HepG2 (cell line): ENCODE measurements around the gene CA11. TPM values are rescaled to one million over a fixed set of nuclear protein-coding genes. Genes with fewer than 3 reads are reported as not detected.

Experiments used
- AHR ChIP-seq: IDR thresholded peaks from 2 replicates; pipeline ENCODE4 v1.6.1; 2018; ENCODE audit warnings: missing genetic modification reagents, missing compliant biosample characterization
- BRCA1 ChIP-seq: sonication (generic); formaldehyde crosslinking; IDR thresholded peaks from 2 replicates; pipeline ENCODE4 v1.4.0; 2020; ENCODE audit warnings: missing genetic modification reagents
- DRAP1 ChIP-seq: IDR thresholded peaks from 2 replicates; pipeline ENCODE4 v1.6.1; 2016; ENCODE audit warnings: missing genetic modification reagents, missing compliant biosample characterization
- HNRNPK ChIP-seq: fragments of 200-400 bp; formaldehyde crosslinking; IDR thresholded peaks from 2 replicates; pipeline ENCODE4 v1.6.1; 2018; ENCODE audit warnings: low read length, low read depth, moderate library complexity, mild to moderate bottlenecking; ENCODE audit not compliant: poor library complexity, severe bottlenecking
- MYC ChIP-seq: sonication (generic); formaldehyde crosslinking; IDR thresholded peaks from 2 replicates; pipeline ENCODE4 v1.9.0; 2021; ENCODE audit warnings: missing genetic modification reagents, borderline replicate concordance
- NCOA5 ChIP-seq: sonication (generic); formaldehyde crosslinking; IDR thresholded peaks from 2 replicates; pipeline ENCODE4 v1.4.0; 2020; ENCODE audit warnings: missing genetic modification reagents
- NKX3-1 ChIP-seq: sonication (generic); formaldehyde crosslinking; IDR thresholded peaks from 2 replicates; pipeline ENCODE4 v1.5.0; 2020; ENCODE audit warnings: missing genetic modification reagents
- PRMT3 ChIP-seq: sonication (generic); formaldehyde crosslinking; IDR thresholded peaks from 2 replicates; pipeline ENCODE4 v1.8.1; 2022; ENCODE audit warnings: low read depth, mild to moderate bottlenecking, moderate library complexity, missing genetic modification reagents, borderline replicate concordance
- RFXAP ChIP-seq: sonication (generic); formaldehyde crosslinking; IDR thresholded peaks from 2 replicates; pipeline ENCODE4 v1.4.0; 2020; ENCODE audit warnings: missing genetic modification reagents, borderline replicate concordance
- ZFP82 ChIP-seq: sonication (generic); formaldehyde crosslinking; IDR thresholded peaks from 2 replicates; pipeline ENCODE4 v1.5.1; 2020; ENCODE audit warnings: mild to moderate bottlenecking, missing genetic modification reagents, borderline replicate concordance
- ZNF143 ChIP-seq: sonication (generic); formaldehyde crosslinking; IDR thresholded peaks from 2 replicates; pipeline ENCODE4 v1.4.0; 2020; ENCODE audit warnings: missing genetic modification reagents
- ZNF275 ChIP-seq: sonication (generic); formaldehyde crosslinking; IDR thresholded peaks from 2 replicates; pipeline ENCODE4 v1.8.0; 2022; ENCODE audit warnings: missing genetic modification reagents, mild to moderate bottlenecking, inconsistent platforms, borderline replicate concordance
- ZNF362 ChIP-seq: sonication (generic); formaldehyde crosslinking; IDR thresholded peaks from 2 replicates; pipeline ENCODE4 v1.4.0; 2020; ENCODE audit warnings: missing genetic modification reagents, mild to moderate bottlenecking, borderline replicate concordance
- ZNF704 ChIP-seq: sonication (generic); formaldehyde crosslinking; IDR thresholded peaks from 2 replicates; pipeline ENCODE4 v1.8.1; 2023; ENCODE audit warnings: mild to moderate bottlenecking, inconsistent platforms, moderate library complexity, missing genetic modification reagents, borderline replicate concordance
- ZNF839 ChIP-seq: sonication (generic); formaldehyde crosslinking; IDR thresholded peaks from 2 replicates; pipeline ENCODE4 v1.4.0; 2020; ENCODE audit warnings: missing genetic modification reagents, mild to moderate bottlenecking, borderline replicate concordance
- ZNF879 ChIP-seq: sonication (generic); formaldehyde crosslinking; IDR thresholded peaks from 2 replicates; pipeline ENCODE4 v1.8.1; 2023; ENCODE audit warnings: missing genetic modification reagents
- polyA plus RNA-seq, 8 experiments: library from polyadenylated mRNA; depleted of rRNA in 3 of 8; stranded (reverse) in 7 of 8; unstranded in 1 of 8; fragments of >200 nt; fragmentation: Illumina TruSeq in 4 of 8; extraction: Trizol in 4 of 8; gene quantifications; 2 replicates each; pipeline versions ENCODE4 v1.2.1 to v1.2.3, GENCODE V29; 2011 to 2016; ENCODE audit warnings: low read depth in 4 of 8, missing spikeins in 1 of 8, mixed read lengths in 1 of 8; ENCODE audit not compliant: insufficient read depth in 1 of 8
- total RNA-seq, 5 experiments: library from RNA; depleted of rRNA; stranded (reverse); fragments of >200 nt; fragmentation: Illumina TruSeq; extraction: Trizol; gene quantifications; 2 replicates each; pipeline ENCODE4 v1.2.3, GENCODE V29; 2016; ENCODE audit warnings: low read depth in 1 of 5
- TF ChIP-seq, protein P1 (sequence below): IDR thresholded peaks from 2 replicates; pipeline ENCODE4 v1.6.1; 2016; ENCODE audit warnings: missing compliant biosample characterization, missing genetic modification reagents, borderline replicate concordance
- TF ChIP-seq, protein P2 (sequence below), 2 experiments: fragments of 450-650 bp in 1 of 2; sonication (generic) in 1 of 2; formaldehyde crosslinking; IDR thresholded peaks; 2 replicates each; pipeline versions ENCODE4 v1.5.0 to v1.8.0; 2020 to 2022; ENCODE audit warnings: mild to moderate bottlenecking in 1 of 2, missing genetic modification reagents in 1 of 2
- TF ChIP-seq, protein P3 (sequence below): sonication (generic); formaldehyde crosslinking; IDR thresholded peaks from 2 replicates; pipeline ENCODE4 v1.4.0; 2020; ENCODE audit warnings: missing genetic modification reagents

CA11 gene
- total and polyA plus RNA-seq, 2 of the 13 experiments (the other 11 are each of a cell fraction or from before 2014, with no cell fraction given) = 0.41 to 0.58 TPM

DNA sequence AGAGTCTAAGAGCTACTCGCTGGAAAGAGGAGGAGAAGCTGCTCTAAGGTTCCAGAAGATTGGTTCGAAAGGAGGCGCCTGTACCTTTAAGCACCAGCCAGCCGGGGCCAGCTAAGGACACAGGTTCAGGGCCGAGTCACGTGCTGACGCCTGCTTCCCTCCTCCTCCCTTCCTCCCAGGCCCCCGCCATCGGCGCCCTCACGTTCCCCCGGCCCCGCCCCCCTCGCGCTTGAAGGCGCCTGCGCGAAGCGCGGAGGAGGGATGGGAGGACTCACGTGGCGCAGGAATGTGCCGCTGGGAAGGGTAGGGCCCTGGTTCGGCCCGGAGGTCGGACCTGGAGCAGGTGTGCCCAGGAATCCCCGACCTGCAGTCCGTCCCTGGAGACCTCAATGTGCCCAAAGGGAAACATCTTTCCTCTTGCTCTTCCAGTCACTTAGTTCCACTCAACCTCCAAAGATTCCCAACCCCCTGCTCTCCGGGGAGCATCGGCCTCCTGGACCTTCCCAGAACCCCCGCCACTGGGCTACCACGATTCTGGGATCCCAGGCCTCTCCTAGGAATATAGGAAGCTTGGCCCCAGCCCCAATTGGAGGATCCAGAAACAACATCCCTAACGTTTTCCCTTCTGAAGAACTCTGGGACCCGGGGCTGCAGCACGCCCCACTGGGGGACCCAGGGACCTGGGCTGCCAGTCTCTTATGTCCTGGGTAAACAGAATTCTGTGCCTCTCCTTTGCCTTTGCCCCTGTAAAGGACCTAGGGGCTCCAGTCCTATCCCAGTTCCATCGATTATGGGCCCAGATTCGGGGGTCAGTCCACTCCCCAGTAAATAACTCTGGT, 11.3 kb downstream of the CA11 start (continued):
- TF ChIP-seq, protein P1, sequence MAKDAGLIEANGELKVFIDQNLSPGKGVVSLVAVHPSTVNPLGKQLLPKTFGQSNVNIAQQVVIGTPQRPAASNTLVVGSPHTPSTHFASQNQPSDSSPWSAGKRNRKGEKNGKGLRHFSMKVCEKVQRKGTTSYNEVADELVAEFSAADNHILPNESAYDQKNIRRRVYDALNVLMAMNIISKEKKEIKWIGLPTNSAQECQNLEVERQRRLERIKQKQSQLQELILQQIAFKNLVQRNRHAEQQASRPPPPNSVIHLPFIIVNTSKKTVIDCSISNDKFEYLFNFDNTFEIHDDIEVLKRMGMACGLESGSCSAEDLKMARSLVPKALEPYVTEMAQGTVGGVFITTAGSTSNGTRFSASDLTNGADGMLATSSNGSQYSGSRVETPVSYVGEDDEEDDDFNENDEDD (CRISPR knock-in tag) = peak; percentile 92
- TF ChIP-seq MYC (peak; percentile 94), BRCA1 (no peak), ZNF704 (CRISPR knock-in tag) (0 out of 2 replicates have a peak, but pooled peaks have one; percentile 4), ZNF362 (no peak), ZNF143 (CRISPR knock-in tag) (peak; percentile 42; the same call in 1 of the 2 replicates), ZNF275 (no peak), RFXAP (CRISPR knock-in tag) (peak; percentile 45; the same call in 1 of the 2 replicates), DRAP1 (CRISPR knock-in tag) (no peak), ZNF839 (CRISPR knock-in tag) (no peak), NCOA5 (no peak), NKX3-1 (CRISPR knock-in tag) (0 out of 2 replicates have a peak, but pooled peaks have one; percentile 21), HNRNPK (peak; percentile 23), PRMT3 (CRISPR knock-in tag) (no peak), AHR (peak; percentile 69; the same call in 1 of the 2 replicates), ZFP82 (CRISPR knock-in tag) (no peak), ZNF879 (CRISPR knock-in tag) (no peak)
- TF ChIP-seq, protein P2, sequence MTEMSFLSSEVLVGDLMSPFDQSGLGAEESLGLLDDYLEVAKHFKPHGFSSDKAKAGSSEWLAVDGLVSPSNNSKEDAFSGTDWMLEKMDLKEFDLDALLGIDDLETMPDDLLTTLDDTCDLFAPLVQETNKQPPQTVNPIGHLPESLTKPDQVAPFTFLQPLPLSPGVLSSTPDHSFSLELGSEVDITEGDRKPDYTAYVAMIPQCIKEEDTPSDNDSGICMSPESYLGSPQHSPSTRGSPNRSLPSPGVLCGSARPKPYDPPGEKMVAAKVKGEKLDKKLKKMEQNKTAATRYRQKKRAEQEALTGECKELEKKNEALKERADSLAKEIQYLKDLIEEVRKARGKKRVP (CRISPR knock-in tag; IDR thresholded peaks at IDR 0.05) = no peak
- TF ChIP-seq, protein P3, sequence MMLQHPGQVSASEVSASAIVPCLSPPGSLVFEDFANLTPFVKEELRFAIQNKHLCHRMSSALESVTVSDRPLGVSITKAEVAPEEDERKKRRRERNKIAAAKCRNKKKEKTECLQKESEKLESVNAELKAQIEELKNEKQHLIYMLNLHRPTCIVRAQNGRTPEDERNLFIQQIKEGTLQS (CRISPR knock-in tag) = no peak
